ENCODE results near the gene FCRL5. TPM values are rescaled to one million over a fixed set of nuclear protein-coding genes. Genes with fewer than 3 reads are reported as not detected.
"Not testable (repeated sequence)": the region's sequence is repeated elsewhere in the genome, so short reads cannot be mapped to it uniquely, and the experiment has no call there.

Gene FCRL5
- total RNA-seq, 1 donor from 2014 or later, result not detected

DNA sequence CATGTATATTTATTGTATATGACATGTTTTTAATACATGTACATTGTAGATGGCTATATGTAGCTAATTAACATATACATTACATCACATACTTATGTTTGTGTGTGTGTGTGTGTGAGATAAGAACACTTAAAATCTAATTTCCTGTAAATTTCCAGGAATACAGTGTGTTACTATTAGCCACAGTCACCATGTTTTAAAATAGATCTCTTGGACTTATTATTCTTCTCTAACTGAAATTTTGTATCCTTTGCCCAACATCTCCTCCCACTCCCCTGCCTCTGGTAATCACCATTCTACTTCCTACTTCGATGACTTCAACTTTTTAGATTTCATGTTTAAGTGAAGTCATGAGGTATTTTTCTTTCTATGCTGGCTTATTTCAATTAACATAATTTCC is 64.8 kb downstream of the FCRL5 start:
- intact Hi-C loops (cut with micrococcal nuclease), result no loop called here

DNA sequence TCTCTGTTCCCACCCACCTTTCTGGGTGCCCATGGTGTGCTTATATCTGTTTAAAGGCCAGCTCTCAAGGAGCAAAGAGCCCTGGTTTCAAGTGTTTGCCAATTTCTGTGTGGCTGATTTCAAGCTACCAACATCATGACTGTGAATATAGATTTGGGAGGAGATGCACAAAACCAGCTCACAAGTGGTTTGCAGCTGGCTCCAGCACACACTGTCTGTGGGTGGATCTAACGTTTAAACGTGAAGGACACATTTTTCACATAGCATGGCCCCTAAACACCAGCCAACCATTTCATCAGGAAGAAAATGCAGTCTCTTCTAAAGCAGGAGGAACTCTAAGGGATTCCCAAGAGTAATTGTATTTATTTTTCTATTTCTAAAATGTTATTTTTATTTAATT is 65.2 kb downstream of the FCRL5 start:
- intact Hi-C loops (cut with micrococcal nuclease), result no loop called here

GRCh38 chr1:157486400-157486799 is 65.9 kb downstream of the FCRL5 start:
- intact Hi-C loops (cut with micrococcal nuclease), result not testable (repeated sequence)

GRCh38 chr1:157485793-157486192 is 66.5 kb downstream of the FCRL5 start:
- intact Hi-C loops (cut with micrococcal nuclease), result no loop called here

DNA sequence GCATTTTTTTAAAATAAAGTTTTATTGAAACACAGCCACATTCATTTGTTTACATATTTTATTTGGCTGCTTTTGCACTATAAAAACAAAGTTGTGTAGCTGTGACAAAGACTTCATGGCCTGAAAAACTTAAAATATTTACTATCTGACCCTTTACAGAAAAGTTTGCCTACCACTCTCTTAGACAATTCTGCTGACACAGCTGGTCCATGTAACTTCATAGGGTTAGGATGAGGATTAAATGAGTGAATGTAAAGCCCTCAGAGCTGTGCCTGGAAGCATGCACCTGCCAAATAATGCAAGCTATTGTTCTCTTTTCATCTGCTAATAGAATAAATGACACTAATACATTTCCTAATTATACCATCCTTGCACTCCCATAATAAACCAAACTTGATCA is 67.7 kb downstream of the FCRL5 start:
- intact Hi-C loops (cut with micrococcal nuclease), result no loop called here

- intact Hi-C loops (cut with micrococcal nuclease), result no loop called here
Measured at GRCh38 chr1:157483635-157484034, 68.7 kb downstream of the FCRL5 start.

DNA sequence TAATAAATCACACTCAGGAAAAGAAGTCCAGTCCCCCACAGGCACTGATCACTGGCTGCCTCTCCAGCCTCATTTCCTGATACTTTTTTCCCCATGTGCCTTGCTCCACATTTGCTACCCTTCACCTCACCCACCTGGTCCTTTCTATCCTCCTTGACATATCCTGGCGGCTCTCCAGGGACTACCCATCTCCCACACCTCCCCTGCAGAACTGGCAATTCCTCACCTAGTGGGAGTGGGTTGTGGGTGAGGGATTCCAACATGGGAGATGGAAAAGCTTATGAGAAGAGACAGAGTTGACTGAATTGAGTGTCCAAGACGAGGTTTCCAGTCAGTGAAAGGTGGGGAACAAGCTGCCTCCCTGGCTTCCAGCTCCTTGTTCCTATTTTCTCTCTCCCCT is 69.6 kb downstream of the FCRL5 start:
- intact Hi-C loops (cut with micrococcal nuclease), result no loop called here

DNA sequence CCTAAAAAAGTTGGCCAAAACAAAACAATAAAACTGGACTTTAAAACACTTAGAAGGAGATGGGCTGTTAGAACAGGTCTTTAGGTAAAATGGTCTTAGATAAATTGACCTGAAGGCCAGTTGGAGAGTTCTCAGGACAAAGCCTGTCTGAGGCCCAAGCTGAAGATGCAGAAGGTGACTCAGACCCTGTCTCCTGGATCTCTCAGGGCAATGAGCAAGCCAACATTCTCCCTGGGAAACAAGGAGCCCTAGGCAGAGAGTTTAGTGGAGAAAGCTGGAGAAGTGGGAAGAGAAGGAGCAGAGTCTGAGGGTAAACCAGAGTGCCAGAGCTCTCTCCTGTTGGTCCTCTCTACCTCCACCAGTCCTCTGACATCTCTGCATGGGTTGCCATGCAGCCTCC is 70.1 kb downstream of the FCRL5 start:
- intact Hi-C loops (cut with micrococcal nuclease), result no loop called here

- intact Hi-C loops (cut with micrococcal nuclease), result no loop called here
Measured at GRCh38 chr1:157478030-157478429, 74.3 kb downstream of the FCRL5 start.

DNA sequence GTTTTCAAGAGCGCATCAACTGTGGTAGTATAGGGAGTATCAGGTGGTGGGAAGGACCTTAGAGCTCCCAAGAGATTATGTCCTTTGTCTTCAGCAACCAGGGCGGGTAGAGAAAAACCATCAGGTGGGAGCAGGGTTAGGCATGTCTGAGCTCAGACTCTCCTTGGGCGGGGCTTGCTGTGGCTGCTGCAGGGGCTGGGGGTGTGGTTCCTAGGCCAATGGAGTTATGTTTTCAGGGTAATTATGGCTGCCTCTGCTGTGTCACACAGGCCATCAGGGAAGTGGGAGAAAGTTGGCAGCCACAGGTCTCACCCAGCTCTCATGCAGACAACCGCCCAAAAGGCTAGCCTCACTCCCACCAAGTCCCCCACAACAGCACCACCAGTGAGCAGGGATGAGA is 74.9 kb downstream of the FCRL5 start:
- intact Hi-C loops (cut with micrococcal nuclease), result no loop called here

- intact Hi-C loops (cut with micrococcal nuclease), result no loop called here
Measured at GRCh38 chr1:157472959-157473358, 79.4 kb downstream of the FCRL5 start.

GRCh38 chr1:157472056-157472701 is 80.1 kb downstream of the FCRL5 start:
- intact Hi-C loops (cut with micrococcal nuclease), result no loop called here

GRCh38 chr1:157471531-157471930 is 80.8 kb downstream of the FCRL5 start:
- intact Hi-C loops (cut with micrococcal nuclease), result no loop called here

- intact Hi-C loops (cut with micrococcal nuclease), result no loop called here
Measured at GRCh38 chr1:157469752-157470675, 82.3 kb downstream of the FCRL5 start.

DNA sequence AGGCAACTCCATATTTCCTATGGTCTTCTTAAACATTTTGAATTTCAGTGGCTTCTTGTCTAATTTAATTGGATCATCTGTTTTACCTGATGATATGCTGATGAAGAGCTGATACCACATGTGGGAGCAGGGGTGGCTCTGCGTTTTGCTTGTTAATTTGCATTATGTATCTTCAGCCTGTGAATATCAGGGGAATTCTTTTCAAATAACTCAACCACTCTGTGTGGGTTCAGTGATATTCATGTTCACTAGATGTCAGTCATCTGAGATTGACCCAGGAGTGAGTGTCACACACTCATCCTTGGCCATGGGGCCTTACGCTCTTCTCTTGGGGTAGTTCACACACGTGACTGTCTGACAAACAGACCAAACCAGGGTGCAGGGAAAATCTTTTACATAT is 83.0 kb downstream of the FCRL5 start:
- intact Hi-C loops (cut with micrococcal nuclease), result no loop called here

DNA sequence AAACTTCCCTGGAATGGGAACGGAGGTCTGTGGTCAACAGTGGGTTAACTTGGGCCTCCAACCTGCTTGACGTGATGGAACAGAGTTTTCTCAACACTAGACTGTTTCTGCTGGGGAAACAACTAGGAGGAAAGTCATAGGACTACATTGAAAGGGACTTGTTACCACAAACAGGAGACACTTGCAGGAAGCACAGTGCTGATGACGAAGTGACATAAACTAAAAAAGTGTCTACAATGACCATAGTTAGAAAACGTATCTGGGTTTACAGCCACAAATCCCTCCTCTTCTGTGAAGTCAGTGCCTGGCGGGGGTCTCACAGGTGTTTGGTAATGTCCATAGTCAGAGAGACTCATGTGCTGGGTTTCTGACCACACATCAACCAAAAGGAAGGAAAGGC is 86.3 kb downstream of the FCRL5 start:
- intact Hi-C loops (cut with micrococcal nuclease), result no loop called here

Other genes starting within 250 kb of the FCRL5 start
- not detected in 2 replicates for gene FCRL4, start 45.6 kb upstream of the FCRL5 start, total RNA-seq
- 0.23 and 0.39 TPM in 2 replicates for gene FCRL3, start 148.3 kb upstream of the FCRL5 start, total RNA-seq
- not detected in 2 replicates for gene FCRL2, start 224.6 kb upstream of the FCRL5 start, total RNA-seq

Measured in T-helper 2 cell treated with Interferon-gamma antibody and Interleukin-4, amounts not matched to agents 100 ng/mL and 5 ng/mL, for 36 hours (primary cell).